ENCODE measurements around the gene CLTCL1. TPM values are rescaled to one million over a fixed set of nuclear protein-coding genes. Genes with fewer than 3 reads are reported as not detected.

Gene CLTCL1
- total and polyA plus RNA-seq, 2 experiments from 2014 or later, result 8.5 to 10.2 TPM

GRCh38 chr22:19271856-19272535 lies 19.5 kb downstream of the CLTCL1 start:
- Histone ChIP-seq H3K79me2 (ENCODE audit: insufficient read depth) (peaks cover 40% of the 10 kb centered on the region), H2AFZ (no peak overlapping the region), H4K20me1 (ENCODE audit: insufficient read depth) (no peaks in the 10 kb centered on the region; the same call in 1 of the 2 replicates), H3K9me2 (ENCODE audit: insufficient read depth) (no peaks in the 10 kb centered on the region), H3K27ac (no peak overlapping the region), H3F3A (ENCODE audit: insufficient read depth) (no peaks in the 10 kb centered on the region), H3K4me1 (ENCODE audit: insufficient read depth) (no peaks in the 10 kb centered on the region), H3K4me3 (no peak overlapping the region), H3K27me3 (replicated peaks; ENCODE audit: insufficient read depth) (no peaks in the 10 kb centered on the region), H3K9ac (no peak overlapping the region), H3K4me2 (ENCODE audit: unreplicated experiment) (no peak overlapping the region), H3K9me3 (ENCODE audit: low read depth) (no peaks in the 10 kb centered on the region), H3K36me3 (ENCODE audit: low read depth) (peaks cover 8% of the 10 kb centered on the region; the same call in 1 of the 2 replicates)
- no peak for TF ChIP-seq EZH2phosphoT487 (IDR thresholded peaks at IDR 0.05; ENCODE audit: insufficient read depth, low read depth)
- no peak for TF ChIP-seq EZH2 (IDR thresholded peaks at IDR 0.05; ENCODE audit: insufficient read depth, poor library complexity, severe bottlenecking)
- no peak for DNase-seq
- WGBS, 2 experiments (ENCODE audit: low coverage in 1 of 2, low lambda C conversion rate in 2 of 2, missing lambda C conversion rate in 2 of 2), result 84 to 88% methylated on average over 10 of the region's 10 CpGs
- in situ Hi-C loops (cut with MboI), result no loop called here

GRCh38 chr22:19271273-19271855 lies 20.2 kb downstream of the CLTCL1 start:
- Histone ChIP-seq H2AFZ (no peak overlapping the region), H3K27me3 (replicated peaks; ENCODE audit: insufficient read depth) (no peaks in the 10 kb centered on the region), H3K4me2 (ENCODE audit: unreplicated experiment) (no peak overlapping the region), H3K36me3 (ENCODE audit: low read depth) (peaks cover 13% of the 10 kb centered on the region; the same call in 1 of the 2 replicates), H3K9ac (no peak overlapping the region), H3K9me2 (ENCODE audit: insufficient read depth) (no peaks in the 10 kb centered on the region), H3F3A (ENCODE audit: insufficient read depth) (no peaks in the 10 kb centered on the region), H3K9me3 (ENCODE audit: low read depth) (peaks cover 3% of the 10 kb centered on the region), H3K4me3 (no peak overlapping the region), H3K27ac (no peak overlapping the region), H4K20me1 (ENCODE audit: insufficient read depth) (no peaks in the 10 kb centered on the region; the same call in 1 of the 2 replicates), H3K79me2 (ENCODE audit: insufficient read depth) (peaks cover 41% of the 10 kb centered on the region), H3K4me1 (ENCODE audit: insufficient read depth) (no peaks in the 10 kb centered on the region)
- TF ChIP-seq EZH2 (IDR thresholded peaks at IDR 0.05; ENCODE audit: insufficient read depth, poor library complexity, severe bottlenecking) (no peak), EZH2phosphoT487 (IDR thresholded peaks at IDR 0.05; ENCODE audit: insufficient read depth, low read depth) (no peak)
- no peak for DNase-seq
- in situ Hi-C loops (cut with MboI), result no loop called here
- WGBS, 2 experiments (ENCODE audit: low coverage in 1 of 2, low lambda C conversion rate in 2 of 2, missing lambda C conversion rate in 2 of 2), result 79 to 87% methylated on average over 4 of the region's 4 CpGs

GRCh38 chr22:19270873-19271272 lies 20.6 kb downstream of the CLTCL1 start:
- H3K4me3 ChIP-seq, result no peak overlapping the region
- no peaks in the 10 kb centered on the region for H3F3A ChIP-seq (ENCODE audit: insufficient read depth)
- H3K79me2 ChIP-seq (ENCODE audit: insufficient read depth), result peaks cover 41% of the 10 kb centered on the region
- no peak overlapping the region for H3K9ac ChIP-seq
- H3K9me3 ChIP-seq (ENCODE audit: low read depth), result peaks cover 3% of the 10 kb centered on the region
- no peaks in the 10 kb centered on the region for H4K20me1 ChIP-seq (ENCODE audit: insufficient read depth)
- H2AFZ ChIP-seq, result no peak overlapping the region
- DNase-seq, result no peak
- TF ChIP-seq EZH2 (IDR thresholded peaks at IDR 0.05; ENCODE audit: insufficient read depth, poor library complexity, severe bottlenecking), result no peak
- no peak for TF ChIP-seq EZH2phosphoT487 (IDR thresholded peaks at IDR 0.05; ENCODE audit: insufficient read depth, low read depth)
- in situ Hi-C loops (cut with MboI), result no loop called here
- no peaks in the 10 kb centered on the region for H3K9me2 ChIP-seq (ENCODE audit: insufficient read depth)
- peaks cover 14% of the 10 kb centered on the region; the same call in 1 of the 2 replicates for H3K36me3 ChIP-seq (ENCODE audit: low read depth)
- WGBS, 2 experiments (ENCODE audit: low coverage in 1 of 2, low lambda C conversion rate in 2 of 2, missing lambda C conversion rate in 2 of 2), result 100% methylated on average over 1 of the region's 1 CpG
- no peaks in the 10 kb centered on the region for H3K4me1 ChIP-seq (ENCODE audit: insufficient read depth)
- H3K27ac ChIP-seq, result no peak overlapping the region
- no peak overlapping the region for H3K4me2 ChIP-seq (ENCODE audit: unreplicated experiment)
- H3K27me3 ChIP-seq (replicated peaks; ENCODE audit: insufficient read depth), result no peaks in the 10 kb centered on the region

GRCh38 chr22:19266547-19267086 lies 24.9 kb downstream of the CLTCL1 start:
- no peak overlapping the region for H3K4me3 ChIP-seq
- peaks cover 14% of the 10 kb centered on the region; the same call in 1 of the 2 replicates for H3K36me3 ChIP-seq (ENCODE audit: low read depth)
- in situ Hi-C loops (cut with MboI), result no loop called here
- no peak for TF ChIP-seq EZH2 (IDR thresholded peaks at IDR 0.05; ENCODE audit: insufficient read depth, poor library complexity, severe bottlenecking)
- TF ChIP-seq EZH2phosphoT487 (IDR thresholded peaks at IDR 0.05; ENCODE audit: insufficient read depth, low read depth), result no peak
- no peak for DNase-seq
- no peaks in the 10 kb centered on the region for H3K27me3 ChIP-seq (replicated peaks; ENCODE audit: insufficient read depth)
- no peaks in the 10 kb centered on the region for H3K4me1 ChIP-seq (ENCODE audit: insufficient read depth)
- H3K79me2 ChIP-seq (ENCODE audit: insufficient read depth), result peaks cover 32% of the 10 kb centered on the region; the same call in 1 of the 2 replicates
- 79 to 88% methylated on average over 2 of the region's 2 CpGs for WGBS, 2 experiments (ENCODE audit: low coverage in 1 of 2, low lambda C conversion rate in 2 of 2, missing lambda C conversion rate in 2 of 2)
- no peak overlapping the region for H2AFZ ChIP-seq
- H3K9me3 ChIP-seq (ENCODE audit: low read depth), result peaks cover 3% of the 10 kb centered on the region
- no peaks in the 10 kb centered on the region for H3F3A ChIP-seq (ENCODE audit: insufficient read depth)
- no peak overlapping the region for H3K9ac ChIP-seq
- H4K20me1 ChIP-seq (ENCODE audit: insufficient read depth), result no peaks in the 10 kb centered on the region
- H3K4me2 ChIP-seq (ENCODE audit: unreplicated experiment), result no peak overlapping the region
- H3K27ac ChIP-seq, result no peak overlapping the region
- H3K9me2 ChIP-seq (ENCODE audit: insufficient read depth), result no peaks in the 10 kb centered on the region
